ENCODE results near the gene MIEF1. TPM values are rescaled to one million over a fixed set of nuclear protein-coding genes. Genes with fewer than 3 reads are reported as not detected.

Gene MIEF1
- total RNA-seq, 1 donor from 2014 or later = 23.0 TPM

DNA sequence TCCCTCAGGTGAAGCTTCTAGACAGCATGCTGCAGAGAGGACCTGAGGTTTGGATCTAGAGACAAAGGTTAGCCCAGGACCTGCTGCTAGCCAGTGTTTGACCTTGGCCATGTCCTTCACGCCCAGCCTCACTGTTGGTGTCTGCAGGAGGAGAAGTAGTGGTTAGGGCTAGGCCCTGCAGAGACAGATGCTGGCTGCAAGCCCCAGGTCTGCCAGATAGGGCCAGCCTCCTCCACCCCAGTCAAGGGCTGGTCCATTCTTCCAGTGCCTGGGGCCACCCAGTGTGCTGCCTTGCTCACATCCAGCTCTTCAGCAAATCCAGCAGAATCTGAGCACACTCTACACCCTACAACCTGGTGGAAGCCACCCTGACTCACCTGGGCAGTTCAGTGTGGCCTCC lies 21.5 kb upstream of the MIEF1 start:
- Mint-ChIP-seq H3K27me3 (ENCODE audit: low read depth) (no peaks in the 10 kb centered on the region), H3K4me1 (ENCODE audit: low read depth) (peaks cover 4% of the 10 kb centered on the region), H3K9me3 (ENCODE audit: low read depth) (no peaks in the 10 kb centered on the region), H3K36me3 (ENCODE audit: low read depth) (no peaks in the 10 kb centered on the region), H3K27ac (ENCODE audit: unreplicated experiment) (no peak overlapping the region), H3K4me3 (ENCODE audit: unreplicated experiment) (no peak overlapping the region)
- TF ChIP-seq, protein P1, sequence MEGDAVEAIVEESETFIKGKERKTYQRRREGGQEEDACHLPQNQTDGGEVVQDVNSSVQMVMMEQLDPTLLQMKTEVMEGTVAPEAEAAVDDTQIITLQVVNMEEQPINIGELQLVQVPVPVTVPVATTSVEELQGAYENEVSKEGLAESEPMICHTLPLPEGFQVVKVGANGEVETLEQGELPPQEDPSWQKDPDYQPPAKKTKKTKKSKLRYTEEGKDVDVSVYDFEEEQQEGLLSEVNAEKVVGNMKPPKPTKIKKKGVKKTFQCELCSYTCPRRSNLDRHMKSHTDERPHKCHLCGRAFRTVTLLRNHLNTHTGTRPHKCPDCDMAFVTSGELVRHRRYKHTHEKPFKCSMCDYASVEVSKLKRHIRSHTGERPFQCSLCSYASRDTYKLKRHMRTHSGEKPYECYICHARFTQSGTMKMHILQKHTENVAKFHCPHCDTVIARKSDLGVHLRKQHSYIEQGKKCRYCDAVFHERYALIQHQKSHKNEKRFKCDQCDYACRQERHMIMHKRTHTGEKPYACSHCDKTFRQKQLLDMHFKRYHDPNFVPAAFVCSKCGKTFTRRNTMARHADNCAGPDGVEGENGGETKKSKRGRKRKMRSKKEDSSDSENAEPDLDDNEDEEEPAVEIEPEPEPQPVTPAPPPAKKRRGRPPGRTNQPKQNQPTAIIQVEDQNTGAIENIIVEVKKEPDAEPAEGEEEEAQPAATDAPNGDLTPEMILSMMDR (IDR thresholded peaks at IDR 0.05) = no peak
- DNase-seq (ENCODE audit: low spot score) = no peak

DNA sequence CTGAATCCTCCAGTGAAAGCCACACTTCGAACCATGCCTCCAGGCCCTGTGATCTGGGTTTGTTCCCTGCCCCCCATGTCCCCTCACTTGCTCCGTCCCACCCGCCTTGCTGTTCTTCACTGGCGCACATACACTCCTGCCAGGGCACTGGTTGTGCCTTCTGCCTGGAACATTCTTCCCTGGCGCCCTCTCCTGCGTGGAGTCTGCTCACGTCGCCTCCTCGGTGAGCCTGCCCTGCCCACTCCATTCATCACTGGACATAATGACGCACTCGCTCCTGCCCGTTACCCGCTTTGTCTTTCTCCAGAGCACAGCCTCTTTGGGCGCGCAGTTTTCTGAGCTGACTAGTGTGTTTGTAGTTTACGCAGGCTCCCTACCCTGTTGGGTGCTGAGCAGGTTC lies 21.0 kb upstream of the MIEF1 start:
- no peaks in the 10 kb centered on the region for H3K36me3 Mint-ChIP-seq (ENCODE audit: low read depth)
- TF ChIP-seq, protein P1 (IDR thresholded peaks at IDR 0.05) = no peak
- no peak for DNase-seq (ENCODE audit: low spot score)
- H3K27ac Mint-ChIP-seq (ENCODE audit: unreplicated experiment) = no peak overlapping the region
- no peaks in the 10 kb centered on the region for H3K27me3 Mint-ChIP-seq (ENCODE audit: low read depth)
- no peaks in the 10 kb centered on the region for H3K9me3 Mint-ChIP-seq (ENCODE audit: low read depth)
- H3K4me1 Mint-ChIP-seq (ENCODE audit: low read depth) = no peaks in the 10 kb centered on the region
- no peak overlapping the region for H3K4me3 Mint-ChIP-seq (ENCODE audit: unreplicated experiment)

- TF ChIP-seq, protein P1 (IDR thresholded peaks at IDR 0.05) = no peak
Observed at GRCh38 chr22:39481595-39481994, 20.5 kb upstream of the MIEF1 start.

DNA sequence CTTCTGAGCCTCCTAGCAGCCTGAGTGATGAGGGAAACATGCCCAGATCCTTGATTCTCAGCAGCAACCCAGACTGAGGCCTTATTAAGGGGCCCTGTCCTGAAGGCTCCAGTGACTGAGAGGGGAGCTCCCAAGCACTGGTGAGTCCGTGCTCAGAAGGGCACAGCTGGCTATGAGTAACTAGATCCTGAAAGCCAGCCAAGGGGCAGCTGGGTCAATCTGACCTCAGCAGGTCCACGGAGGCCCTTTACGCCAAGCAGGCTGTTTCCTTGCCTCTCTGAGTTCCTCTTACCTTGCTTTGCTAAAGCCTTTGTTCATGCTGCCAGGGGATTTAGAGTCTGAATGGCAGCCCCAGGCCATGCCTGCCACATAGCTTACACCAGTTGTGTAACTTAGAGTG lies 19.3 kb upstream of the MIEF1 start:
- Mint-ChIP-seq H3K27ac (ENCODE audit: unreplicated experiment) (no peak overlapping the region), H3K4me1 (ENCODE audit: low read depth) (no peaks in the 10 kb centered on the region), H3K4me3 (ENCODE audit: unreplicated experiment) (no peak overlapping the region), H3K9me3 (ENCODE audit: low read depth) (no peaks in the 10 kb centered on the region), H3K36me3 (ENCODE audit: low read depth) (peaks cover 2% of the 10 kb centered on the region), H3K27me3 (ENCODE audit: low read depth) (no peaks in the 10 kb centered on the region)
- TF ChIP-seq, protein P1 (IDR thresholded peaks at IDR 0.05) = no peak
- no peak for DNase-seq (ENCODE audit: low spot score)

More at GRCh38 chr22:39481595-39481994, 20.5 kb upstream of the MIEF1 start:
- H3K4me1 Mint-ChIP-seq (ENCODE audit: low read depth) = no peaks in the 10 kb centered on the region
- no peaks in the 10 kb centered on the region for H3K36me3 Mint-ChIP-seq (ENCODE audit: low read depth)
- H3K9me3 Mint-ChIP-seq (ENCODE audit: low read depth) = no peaks in the 10 kb centered on the region
- no peak overlapping the region for H3K27ac Mint-ChIP-seq (ENCODE audit: unreplicated experiment)
- no peak for DNase-seq (ENCODE audit: low spot score)
- H3K27me3 Mint-ChIP-seq (ENCODE audit: low read depth) = no peaks in the 10 kb centered on the region
- no peak overlapping the region for H3K4me3 Mint-ChIP-seq (ENCODE audit: unreplicated experiment)

- Mint-ChIP-seq H3K4me3 (ENCODE audit: unreplicated experiment) (no peak overlapping the region), H3K36me3 (ENCODE audit: low read depth) (peaks cover 3% of the 10 kb centered on the region), H3K27me3 (ENCODE audit: low read depth) (no peaks in the 10 kb centered on the region), H3K4me1 (ENCODE audit: low read depth) (no peaks in the 10 kb centered on the region), H3K27ac (ENCODE audit: unreplicated experiment) (no peak overlapping the region), H3K9me3 (ENCODE audit: low read depth) (no peaks in the 10 kb centered on the region)
- DNase-seq (ENCODE audit: low spot score) = no peak
- TF ChIP-seq, protein P1 (IDR thresholded peaks at IDR 0.05) = no peak
Observed at GRCh38 chr22:39486951-39487825, 14.9 kb upstream of the MIEF1 start.
